ENCODE measurements around the gene NUP50.

DNA sequence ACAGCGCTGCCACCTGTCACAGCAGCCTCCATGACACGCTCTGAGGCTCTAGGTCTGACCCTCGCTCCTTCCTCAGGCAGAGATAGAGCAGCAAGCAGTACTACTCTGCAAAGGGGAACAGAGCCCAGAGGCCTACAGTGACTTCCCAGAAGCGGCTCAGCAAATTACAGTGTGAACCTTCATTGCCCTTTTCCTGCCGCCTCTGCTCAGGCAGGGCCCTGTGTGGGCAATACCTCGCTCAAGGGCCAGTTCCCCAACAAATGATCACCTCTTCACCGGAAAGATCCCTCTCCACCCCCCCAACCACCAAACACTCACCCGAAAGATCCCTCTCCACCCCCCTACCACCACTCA is 64.7 kb downstream of the NUP50 start:
- no peak for TF ChIP-seq FOXA1 (IDR thresholded peaks at IDR 0.05)
- TF ChIP-seq HDGF (IDR thresholded peaks at IDR 0.05; ENCODE audit: borderline replicate concordance), result no peak
